MM.1S (cell line): Measurements from ENCODE around the gene KDM4B.

ENCODE experiments used
- DNase-seq: peaks from one replicate; pipeline ENCODE4 v3.0.0-alpha.2; 2015
- H2AFZ ChIP-seq: fragments of 300-600 bp; sonication (generic); 2 replicates; pipeline ENCODE4 v1.6.0; 2016; ENCODE audit warnings: antibody characterized with exemption, low read length
- H3F3A ChIP-seq: fragments of 300-600 bp; sonication (generic); 2 replicates; pipeline ENCODE4 v1.6.1; 2016; ENCODE audit warnings: mild to moderate bottlenecking, antibody characterized with exemption, low read length, moderate library complexity, mixed read lengths; ENCODE audit not compliant: insufficient read depth
- H3K27ac ChIP-seq: fragments of 300-600 bp; sonication (generic); 2 replicates; pipeline ENCODE4 v1.5.1; 2016; ENCODE audit warnings: mild to moderate bottlenecking, low read length
- H3K27me3 ChIP-seq: fragments of 300-600 bp; sonication (generic); replicated peaks from 2 replicates; pipeline ENCODE4 v1.6.0; 2016; ENCODE audit warnings: low read length; ENCODE audit not compliant: insufficient read depth
- H3K36me3 ChIP-seq: fragments of 300-600 bp; sonication (generic); replicated peaks from 2 replicates; pipeline ENCODE4 v1.6.1; 2016; ENCODE audit warnings: mild to moderate bottlenecking, low read length, mixed read lengths; ENCODE audit not compliant: insufficient read depth
- H3K4me1 ChIP-seq: fragments of 300-600 bp; sonication (generic); 2 replicates; pipeline ENCODE4 v1.6.1; 2016; ENCODE audit warnings: low read length, mixed read lengths
- H3K4me2 ChIP-seq: fragments of 300-600 bp; sonication (generic); 2 replicates; pipeline ENCODE4 v1.6.0; 2016; ENCODE audit warnings: low read depth, low read length
- H3K4me3 ChIP-seq: fragments of 300-600 bp; sonication (generic); 2 replicates; pipeline ENCODE4 v1.5.1; 2016; ENCODE audit warnings: low read length, mixed read lengths
- H3K79me2 ChIP-seq: fragments of 300-600 bp; sonication (generic); 2 replicates; pipeline ENCODE4 v1.6.1; 2016; ENCODE audit warnings: mixed run types, low read length, mixed read lengths
- H3K9ac ChIP-seq: fragments of 300-600 bp; sonication (generic); 2 replicates; pipeline ENCODE4 v1.6.1; 2016; ENCODE audit warnings: low read length, mixed read lengths
- H3K9me2 ChIP-seq: fragments of 300-600 bp; sonication (generic); replicated peaks from 2 replicates; pipeline ENCODE4 v1.6.1; 2016; ENCODE audit warnings: mild to moderate bottlenecking, low read length, mixed read lengths; ENCODE audit not compliant: insufficient read depth
- H3K9me3 ChIP-seq: fragments of 300-600 bp; sonication (generic); replicated peaks from 2 replicates; pipeline ENCODE4 v1.6.1; 2016; ENCODE audit warnings: mild to moderate bottlenecking, low read length, mixed read lengths; ENCODE audit not compliant: insufficient read depth
- H4K20me1 ChIP-seq: fragments of 300-600 bp; sonication (generic); 2 replicates; pipeline ENCODE4 v1.6.1; 2016; ENCODE audit warnings: mild to moderate bottlenecking, low read length, moderate library complexity, mixed read lengths; ENCODE audit not compliant: insufficient read depth
- CTCF ChIP-seq: fragments of 300-600 bp; sonication (generic); IDR thresholded peaks from 2 replicates; pipeline ENCODE4 v1.5.1; 2016; ENCODE audit warnings: antibody characterized with exemption, low read length, mixed read lengths
- EZH2 ChIP-seq: fragments of 300-600 bp; sonication (generic); optimal IDR thresholded peaks from 2 replicates; pipeline ENCODE3; 2017; ENCODE audit warnings: low read depth, mild to moderate bottlenecking, antibody characterized with exemption, low read length, mixed read lengths
- EZH2phosphoT487 ChIP-seq: fragments of 300-600 bp; sonication (generic); IDR thresholded peaks from 2 replicates; pipeline ENCODE4 v1.6.1; 2018; ENCODE audit warnings: antibody characterized with exemption, low read length

Gene KDM4B

GRCh38 chr19:5081443-5082161, 112.7 kb downstream of the KDM4B start:
- Histone ChIP-seq H3K36me3 (no peaks in the 10 kb centered on the region), H3K79me2 (no peaks in the 10 kb centered on the region), H3K9me2 (no peaks in the 10 kb centered on the region), H3K4me2 (no peak overlapping the region), H3K27me3 (no peaks in the 10 kb centered on the region), H3K4me1 (no peaks in the 10 kb centered on the region), H3K27ac (no peak overlapping the region), H3K9ac (no peak overlapping the region), H3F3A (no peaks in the 10 kb centered on the region), H4K20me1 (no peaks in the 10 kb centered on the region), H2AFZ (no peak overlapping the region), H3K4me3 (no peak overlapping the region), H3K9me3 (no peaks in the 10 kb centered on the region)
- no peak for DNase-seq
- TF ChIP-seq EZH2phosphoT487 (no peak), CTCF (no peak), EZH2 (no peak)

DNA sequence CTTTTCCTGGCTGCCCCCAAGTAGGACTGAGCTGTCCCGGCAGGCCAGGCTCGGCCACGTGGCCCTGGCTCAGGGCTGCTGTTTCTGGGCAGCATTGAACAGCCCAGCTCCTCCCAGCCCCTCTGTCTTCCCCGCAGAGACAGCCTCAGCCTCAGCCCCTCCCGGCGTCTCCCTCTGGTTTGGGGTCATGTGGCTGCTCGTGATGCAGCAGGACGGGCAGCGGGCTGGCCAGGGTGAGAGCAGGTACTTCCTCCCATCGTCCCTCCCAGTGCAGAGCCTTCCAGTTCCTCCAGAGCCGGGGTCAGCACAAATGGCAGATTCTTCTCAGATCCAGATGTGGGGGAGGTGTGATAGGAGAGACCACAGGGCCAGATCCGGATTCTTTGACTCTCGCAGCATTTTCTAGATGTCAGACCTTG, 114.6 kb downstream of the KDM4B start:
- no peaks in the 10 kb centered on the region for H4K20me1 ChIP-seq
- no peak overlapping the region for H3K27ac ChIP-seq
- H3K36me3 ChIP-seq = no peaks in the 10 kb centered on the region
- no peaks in the 10 kb centered on the region for H3K27me3 ChIP-seq
- H3K79me2 ChIP-seq = no peaks in the 10 kb centered on the region
- no peaks in the 10 kb centered on the region for H3K9me3 ChIP-seq
- DNase-seq = no peak
- no peak overlapping the region for H3K4me2 ChIP-seq
- H2AFZ ChIP-seq = no peak overlapping the region
- TF ChIP-seq CTCF (no peak), EZH2 (no peak), EZH2phosphoT487 (no peak)
- H3K4me3 ChIP-seq = no peak overlapping the region
- H3K9me2 ChIP-seq = no peaks in the 10 kb centered on the region
- H3K4me1 ChIP-seq = no peaks in the 10 kb centered on the region
- no peaks in the 10 kb centered on the region for H3F3A ChIP-seq
- no peak overlapping the region for H3K9ac ChIP-seq

DNA sequence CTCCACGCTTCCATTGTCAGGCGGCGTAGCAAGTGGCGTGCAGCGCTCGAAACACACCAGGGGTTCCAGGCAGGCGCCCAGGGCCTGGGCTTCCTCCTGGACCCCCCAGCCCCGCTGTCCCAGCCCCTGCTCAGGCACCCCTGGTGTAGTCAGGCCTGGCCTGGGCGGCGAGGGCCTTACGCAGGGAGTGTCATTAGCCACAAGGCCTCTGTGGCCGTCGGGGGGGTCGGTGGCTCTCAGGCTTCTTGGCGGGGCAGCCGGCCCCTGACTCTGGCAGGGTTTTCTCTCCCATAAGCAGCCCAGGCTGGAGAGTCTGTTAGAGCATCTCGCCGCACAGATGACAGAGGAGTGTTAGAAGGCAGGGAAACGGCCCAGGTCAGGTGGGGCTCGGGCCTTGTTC, 116.7 kb downstream of the KDM4B start:
- Histone ChIP-seq H3K27ac (no peak overlapping the region), H3K4me3 (no peak overlapping the region), H3K36me3 (no peaks in the 10 kb centered on the region), H3K4me2 (no peak overlapping the region), H3F3A (no peaks in the 10 kb centered on the region), H3K9me2 (no peaks in the 10 kb centered on the region), H3K9ac (no peak overlapping the region), H3K4me1 (no peaks in the 10 kb centered on the region), H3K27me3 (no peaks in the 10 kb centered on the region), H4K20me1 (no peaks in the 10 kb centered on the region), H2AFZ (no peak overlapping the region), H3K9me3 (no peaks in the 10 kb centered on the region), H3K79me2 (no peaks in the 10 kb centered on the region)
- no peak for TF ChIP-seq EZH2
- TF ChIP-seq EZH2phosphoT487 = no peak
- no peak for TF ChIP-seq CTCF
- no peak for DNase-seq
